CD4-positive, alpha-beta T cell treated with Interleukin-2 at 100 ng/mL for 4 hours (primary cell): Measurements from ENCODE around the gene MACROD2.

ENCODE experiments used
- DNase-seq: peaks from one replicate; pipeline ENCODE4 v3.0.0-alpha.2; 2020; ENCODE audit warnings: low spot score

MACROD2 gene

GRCh38 chr20:15625981-15626380 lies 1630.7 kb downstream of the MACROD2 start:
- no peak for DNase-seq

DNA sequence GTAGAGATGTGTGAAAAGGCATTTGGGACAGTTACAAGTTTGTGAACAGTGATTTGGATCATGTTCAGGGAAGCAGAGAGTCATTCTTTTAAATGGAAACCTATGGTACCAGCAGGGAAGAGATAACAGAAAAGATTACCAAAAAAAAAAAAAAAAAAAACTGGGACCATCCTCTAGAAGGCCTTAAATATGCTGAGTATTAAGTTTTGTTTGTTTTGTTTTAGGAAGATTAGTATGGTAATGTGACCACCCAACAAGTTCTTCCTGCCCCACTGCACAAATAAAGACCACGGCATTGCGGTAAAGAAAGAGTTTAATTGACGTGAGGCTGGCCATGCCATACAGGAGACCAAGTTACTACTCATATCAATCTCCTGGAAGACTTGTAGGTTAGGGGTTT lies 1631.8 kb downstream of the MACROD2 start:
- DNase-seq: no peak

GRCh38 chr20:15627501-15627903 lies 1632.2 kb downstream of the MACROD2 start:
- DNase-seq: no peak

GRCh38 chr20:15628851-15629353 lies 1633.6 kb downstream of the MACROD2 start:
- DNase-seq: no peak

DNA sequence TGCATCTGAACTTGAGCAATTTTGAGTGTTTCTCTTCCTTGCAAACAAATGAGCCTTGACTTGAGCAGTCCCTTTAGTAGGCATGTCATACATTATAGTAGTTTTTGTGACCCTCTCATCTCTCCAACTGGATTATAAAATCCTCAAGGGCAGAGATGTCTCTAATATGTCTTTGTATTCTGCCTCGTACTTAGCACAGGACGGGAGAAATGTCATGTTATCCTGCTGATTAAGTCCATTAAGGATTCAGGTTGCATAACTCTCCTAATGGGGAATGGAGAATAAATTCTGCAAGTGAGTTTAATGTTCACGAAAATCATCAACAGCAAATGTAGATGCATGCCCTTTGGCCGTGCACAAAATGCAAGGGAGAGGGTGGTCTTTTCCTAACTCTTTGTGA lies 1635.0 kb downstream of the MACROD2 start:
- DNase-seq: no peak

DNA sequence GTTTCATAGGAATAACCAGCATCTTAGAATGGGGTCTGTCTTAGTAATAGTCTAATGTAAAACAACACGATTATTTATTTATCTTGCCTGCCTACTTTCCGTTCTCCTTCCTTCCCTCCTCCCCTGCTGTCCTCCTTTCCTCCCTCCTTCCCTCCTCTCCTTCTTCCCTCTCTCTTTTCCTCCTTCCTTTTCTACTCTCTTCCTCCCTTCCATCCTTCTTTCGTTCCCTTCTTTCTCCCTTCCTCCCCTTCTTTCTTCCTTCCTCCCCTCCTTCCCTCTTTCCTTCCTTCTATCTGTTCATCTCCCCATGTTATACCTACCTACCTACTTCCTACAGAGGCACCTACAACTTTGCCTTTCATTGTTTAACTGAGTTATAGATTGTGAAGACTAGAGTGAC lies 1637.4 kb downstream of the MACROD2 start:
- no peak for DNase-seq

- DNase-seq: no peak
Observed at GRCh38 chr20:15634102-15634501, 1638.8 kb downstream of the MACROD2 start.

- no peak for DNase-seq
Observed at GRCh38 chr20:15637546-15637945, 1642.2 kb downstream of the MACROD2 start.

DNA sequence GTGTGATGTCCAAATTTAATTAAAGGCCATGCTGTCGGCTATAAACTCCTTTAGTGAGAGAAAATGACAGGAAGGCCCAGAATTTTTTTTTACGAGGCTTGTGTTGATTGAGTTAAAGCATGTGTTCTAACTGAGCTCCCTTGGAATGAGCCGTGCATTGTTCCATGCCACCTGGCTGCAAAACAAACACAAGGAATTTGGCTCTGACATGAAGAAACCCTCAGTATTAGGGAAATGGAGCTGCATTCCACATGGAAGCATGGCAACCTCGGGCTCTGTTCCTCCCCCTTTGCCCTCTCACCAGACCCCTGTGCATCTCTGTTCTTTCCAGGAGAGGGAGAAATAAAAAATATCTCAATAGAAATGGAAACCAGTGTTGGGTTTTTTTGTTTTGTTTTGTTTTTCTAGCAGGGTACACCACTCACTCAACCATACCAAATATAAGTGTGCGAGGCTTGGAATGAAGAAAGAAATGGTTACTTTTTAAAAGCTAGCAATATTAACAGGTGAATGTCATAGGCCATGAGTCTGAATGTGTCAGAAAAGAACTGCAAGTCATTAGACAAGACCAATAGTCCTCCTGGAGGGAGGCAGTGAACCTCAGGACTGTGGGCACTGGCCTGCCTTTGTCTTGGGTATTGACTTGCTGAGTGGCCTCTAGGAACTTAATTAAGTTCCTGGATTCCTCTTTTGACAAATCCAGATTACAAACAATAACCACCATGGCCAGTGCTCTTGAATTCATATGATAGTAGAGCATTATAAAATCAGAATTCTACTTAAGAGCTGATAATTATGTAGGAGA lies 1642.8 kb downstream of the MACROD2 start:
- DNase-seq: no peak

GRCh38 chr20:15638816-15639215 lies 1643.5 kb downstream of the MACROD2 start:
- DNase-seq: no peak

- DNase-seq: no peak
Observed at GRCh38 chr20:15639839-15640238, 1644.5 kb downstream of the MACROD2 start.

DNA sequence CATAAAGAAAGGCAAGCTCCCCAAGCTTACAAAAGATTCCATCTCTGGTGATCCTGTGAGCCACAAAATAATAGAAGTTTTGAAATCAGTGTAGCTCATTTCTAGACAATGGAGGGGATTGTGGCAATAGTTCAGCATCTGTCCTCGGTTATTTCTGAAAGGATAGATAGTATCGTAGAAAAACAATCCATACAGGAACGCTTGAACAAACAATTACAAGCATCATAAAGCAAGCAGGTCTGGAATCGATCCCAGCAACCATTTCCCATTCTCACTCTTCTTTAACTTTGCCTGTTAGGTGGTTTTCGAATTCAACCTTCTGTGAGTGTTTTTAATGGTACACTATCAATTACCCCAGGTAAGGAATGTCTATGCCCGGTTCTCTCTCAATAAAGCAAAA lies 1646.8 kb downstream of the MACROD2 start:
- DNase-seq: no peak

- no peak for DNase-seq
Observed at GRCh38 chr20:15642676-15643075, 1647.4 kb downstream of the MACROD2 start.

DNA sequence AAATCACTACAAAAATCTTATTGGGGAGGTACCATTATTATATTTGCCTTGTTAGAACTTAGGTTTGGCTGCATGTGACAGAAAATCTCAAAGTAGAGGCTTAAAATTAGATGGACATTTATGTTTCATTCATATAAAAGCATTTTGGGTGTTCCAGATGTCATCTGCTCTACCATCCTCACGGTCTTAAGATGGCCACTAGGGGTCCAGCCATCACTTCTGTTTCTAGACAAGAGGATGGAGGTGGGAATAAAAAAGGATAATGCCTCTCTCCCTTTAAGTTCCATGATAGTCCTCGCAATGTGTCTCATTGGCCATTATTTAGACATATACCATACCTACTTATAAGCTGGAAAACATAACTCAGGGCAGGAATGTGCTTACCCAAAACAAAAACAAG lies 1648.4 kb downstream of the MACROD2 start:
- no peak for DNase-seq

- DNase-seq: no peak
Observed at GRCh38 chr20:15645816-15646215, 1650.5 kb downstream of the MACROD2 start.

- no peak for DNase-seq
Observed at GRCh38 chr20:15653396-15654207, 1658.3 kb downstream of the MACROD2 start.

DNA sequence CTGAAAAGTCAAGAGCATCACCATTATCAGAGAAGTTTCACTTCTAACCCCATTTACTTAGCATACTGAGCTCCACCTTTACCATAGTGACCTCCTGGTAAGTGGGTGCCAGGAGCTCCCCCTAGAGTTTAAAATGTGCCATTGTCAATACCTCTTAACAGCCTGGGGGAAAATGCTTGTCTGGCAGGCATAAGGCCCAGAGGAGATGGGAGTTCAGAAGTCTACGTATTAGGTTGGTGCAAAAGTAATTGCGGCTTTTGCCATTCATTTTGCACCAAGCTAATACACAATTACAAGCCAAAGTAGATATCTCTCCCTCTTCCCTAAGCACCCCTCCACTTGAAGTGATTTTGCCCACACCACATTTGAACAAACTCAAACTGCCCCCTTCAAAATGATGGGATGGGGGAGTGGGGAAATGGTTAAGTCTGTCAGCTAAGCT lies 1658.9 kb downstream of the MACROD2 start:
- no peak for DNase-seq

- DNase-seq: no peak
Observed at GRCh38 chr20:15655295-15655874, 1660.1 kb downstream of the MACROD2 start.

GRCh38 chr20:15656124-15656523 lies 1660.8 kb downstream of the MACROD2 start:
- DNase-seq: no peak

DNA sequence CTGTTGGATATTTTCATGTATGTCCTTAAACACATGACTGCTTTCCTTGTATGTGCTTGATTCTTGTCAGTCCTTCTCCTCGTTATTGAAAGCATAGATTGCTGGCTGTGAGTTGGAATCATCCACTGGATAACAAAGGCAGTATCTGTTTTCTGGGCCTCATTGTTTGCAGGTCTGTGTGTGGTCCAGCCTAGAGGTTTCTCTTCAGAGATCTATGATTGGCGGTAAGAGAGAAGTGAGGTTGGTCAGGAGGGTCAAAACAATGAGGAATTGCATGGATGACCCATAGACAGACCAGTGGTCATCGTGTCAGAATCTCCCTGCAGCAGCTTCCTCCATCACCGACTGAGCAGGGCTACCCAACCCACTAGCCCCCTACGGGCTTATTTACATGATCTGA lies 1663.0 kb downstream of the MACROD2 start:
- DNase-seq: no peak

GRCh38 chr20:15673206-15673605 lies 1677.9 kb downstream of the MACROD2 start:
- DNase-seq: no peak

DNA sequence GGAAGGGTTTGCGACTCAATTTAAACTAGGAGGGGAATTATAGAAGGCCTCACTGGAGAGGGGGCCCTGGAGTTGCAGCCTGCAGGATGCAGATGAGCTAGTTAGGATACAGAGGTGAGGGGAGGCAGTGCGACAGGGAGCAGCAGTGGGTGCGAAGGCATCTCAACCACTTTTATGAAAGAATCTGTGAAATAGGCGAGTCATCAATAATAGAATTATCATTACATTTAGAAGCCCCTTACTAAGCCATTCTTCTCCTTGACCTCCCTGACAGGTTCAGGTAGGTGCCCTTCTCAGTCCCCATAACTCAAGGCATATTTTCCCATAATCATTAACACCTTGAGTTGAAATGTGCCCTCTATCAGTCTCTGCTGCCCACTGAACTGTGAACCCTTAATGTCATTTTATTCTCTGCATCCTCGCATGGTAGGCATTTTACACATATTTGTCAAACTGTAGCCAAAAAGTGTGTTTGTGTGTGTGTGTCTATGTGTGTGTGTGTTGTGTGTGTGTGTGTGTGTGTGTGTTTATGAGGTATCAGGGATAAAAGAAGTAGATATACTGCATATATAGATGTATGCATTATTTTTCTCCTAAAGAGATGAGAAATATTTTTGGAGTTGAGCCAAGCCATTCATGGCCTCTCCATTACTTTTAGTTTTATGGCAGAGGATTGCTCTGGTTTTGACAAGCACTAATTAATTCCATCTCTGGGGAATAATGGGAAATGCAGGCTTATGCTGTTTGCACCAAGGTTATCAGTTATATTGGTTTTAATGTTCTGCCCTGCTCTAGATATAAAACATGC lies 1679.1 kb downstream of the MACROD2 start:
- no peak for DNase-seq
